OCI-LY7 (cell line): ENCODE data around the gene RBP5.

ENCODE experiments used
- CTCF ChIP-seq: fragments of 200-600 bp; sonication (generic); conservative IDR thresholded peaks from 2 replicates; pipeline ENCODE4 v1.5.1; 2014; ENCODE audit warnings: mild to moderate bottlenecking, antibody characterized with exemption, low read length, moderate library complexity, mixed read lengths
- EZH2phosphoT487 ChIP-seq: fragments of 200-600 bp; sonication (generic); IDR thresholded peaks from 2 replicates; pipeline ENCODE4 v1.6.1; 2018; ENCODE audit warnings: low read depth, borderline replicate concordance, mild to moderate bottlenecking, mixed run types, antibody characterized with exemption, low read length, moderate library complexity, mixed read lengths

- TF ChIP-seq EZH2phosphoT487 (no peak), CTCF (no peak)
Measured at GRCh38 chr12:7108003-7108795, 20.5 kb downstream of the RBP5 start.
